ENCODE measurements around the gene C2orf42.
"Not testable (repeated sequence)": the region's sequence is repeated elsewhere in the genome, so short reads cannot be mapped to it uniquely, and the experiment has no call there.

The C2orf42 gene

GRCh38 chr2:70103531-70104061, 87.2 kb downstream of the C2orf42 start:
- TF ChIP-seq CTCF (conservative IDR thresholded peaks at IDR 0.05), result no peak
- no peak for TF ChIP-seq ZFX (IDR thresholded peaks at IDR 0.05)
- no peak overlapping the region for H3K27ac ChIP-seq

- H3K27ac ChIP-seq, result not testable (repeated sequence)
Observed at GRCh38 chr2:70102323-70102905, 88.4 kb downstream of the C2orf42 start.

- not testable (repeated sequence) for H3K27ac ChIP-seq
Observed at GRCh38 chr2:70101686-70102085, 89.1 kb downstream of the C2orf42 start.

GRCh38 chr2:70101174-70101573, 89.6 kb downstream of the C2orf42 start:
- no peak overlapping the region for H3K27ac ChIP-seq
- TF ChIP-seq CTCF (conservative IDR thresholded peaks at IDR 0.05) (no peak), ZFX (IDR thresholded peaks at IDR 0.05) (no peak)

Data from C4-2B (cell line).